B cell (primary cell): ENCODE data around the gene EDARADD.

Experiments used
- EZH2 ChIP-seq: IDR thresholded peaks from 2 replicates; pipeline ENCODE4 v1.6.1; 2012; ENCODE audit warnings: borderline replicate concordance, low read depth, mild to moderate bottlenecking, moderate library complexity, low read length; ENCODE audit not compliant: insufficient read depth, poor library complexity, severe bottlenecking
- TF ChIP-seq, protein P1 (sequence below): fragments of 200-600 bp; IDR thresholded peaks from one replicate; pipeline ENCODE4 v1.8.0; 2022; ENCODE audit warnings: antibody characterized with exemption, mild to moderate bottlenecking

DNA sequence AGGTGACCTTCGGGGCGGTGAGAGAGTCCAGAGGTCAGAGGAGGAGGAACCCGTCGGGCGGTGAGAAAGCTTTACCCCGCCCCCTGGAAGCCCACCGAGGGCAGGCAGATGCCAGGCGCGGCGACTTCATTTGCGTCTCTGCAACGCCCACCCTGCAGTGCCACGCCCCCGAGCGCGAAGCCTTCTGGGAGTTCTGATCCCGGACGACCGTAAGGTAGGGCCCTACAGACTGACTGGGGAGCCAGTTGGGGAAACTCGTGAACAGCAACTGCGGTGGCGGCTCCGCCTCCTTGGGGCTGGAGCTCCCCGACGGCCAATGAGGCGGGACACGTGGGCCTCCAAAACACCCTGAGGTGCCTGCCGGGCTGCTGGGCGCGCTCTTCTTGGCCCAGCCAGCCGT is 46.0 kb upstream of the EDARADD start:
- TF ChIP-seq, protein P1, sequence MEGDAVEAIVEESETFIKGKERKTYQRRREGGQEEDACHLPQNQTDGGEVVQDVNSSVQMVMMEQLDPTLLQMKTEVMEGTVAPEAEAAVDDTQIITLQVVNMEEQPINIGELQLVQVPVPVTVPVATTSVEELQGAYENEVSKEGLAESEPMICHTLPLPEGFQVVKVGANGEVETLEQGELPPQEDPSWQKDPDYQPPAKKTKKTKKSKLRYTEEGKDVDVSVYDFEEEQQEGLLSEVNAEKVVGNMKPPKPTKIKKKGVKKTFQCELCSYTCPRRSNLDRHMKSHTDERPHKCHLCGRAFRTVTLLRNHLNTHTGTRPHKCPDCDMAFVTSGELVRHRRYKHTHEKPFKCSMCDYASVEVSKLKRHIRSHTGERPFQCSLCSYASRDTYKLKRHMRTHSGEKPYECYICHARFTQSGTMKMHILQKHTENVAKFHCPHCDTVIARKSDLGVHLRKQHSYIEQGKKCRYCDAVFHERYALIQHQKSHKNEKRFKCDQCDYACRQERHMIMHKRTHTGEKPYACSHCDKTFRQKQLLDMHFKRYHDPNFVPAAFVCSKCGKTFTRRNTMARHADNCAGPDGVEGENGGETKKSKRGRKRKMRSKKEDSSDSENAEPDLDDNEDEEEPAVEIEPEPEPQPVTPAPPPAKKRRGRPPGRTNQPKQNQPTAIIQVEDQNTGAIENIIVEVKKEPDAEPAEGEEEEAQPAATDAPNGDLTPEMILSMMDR = no peak
- TF ChIP-seq EZH2 = no peak
